GM21723 (cell line): ENCODE measurements around the gene CLASP2.

Experiments used
- ATAC-seq: cut with Tn5 transposase; IDR thresholded peaks from one replicate; pipeline ENCODE4 v1.9.1; 2021; ENCODE audit warnings: mild to moderate bottlenecking, moderate library complexity; ENCODE audit not compliant: unreplicated experiment

CLASP2 gene

GRCh38 chr3:33639889-33640288, 78.2 kb downstream of the CLASP2 start:
- peak; percentile 55 for ATAC-seq

- ATAC-seq, result no peak
Observed at GRCh38 chr3:33637482-33637881, 80.6 kb downstream of the CLASP2 start.

- no peak for ATAC-seq
Observed at GRCh38 chr3:33636125-33636850, 81.8 kb downstream of the CLASP2 start.

DNA sequence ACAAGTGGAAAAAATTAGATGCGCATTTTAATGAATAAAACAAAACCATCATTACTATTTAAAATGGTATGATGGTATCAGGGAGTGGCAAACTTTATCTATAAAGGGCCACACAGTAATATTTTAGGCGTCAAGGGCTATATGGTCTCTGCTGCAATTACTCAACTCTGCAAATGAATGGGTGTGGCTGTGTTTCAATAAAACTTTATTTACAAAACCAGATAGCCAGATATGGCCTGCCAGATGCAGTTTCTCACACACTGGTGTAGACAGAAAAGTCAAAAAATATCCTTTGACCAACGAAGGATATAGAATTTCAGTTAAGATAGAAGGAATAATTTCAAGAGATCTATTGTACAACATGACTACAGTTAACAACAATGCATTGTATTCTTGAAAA, 83.8 kb downstream of the CLASP2 start:
- ATAC-seq, result no peak

DNA sequence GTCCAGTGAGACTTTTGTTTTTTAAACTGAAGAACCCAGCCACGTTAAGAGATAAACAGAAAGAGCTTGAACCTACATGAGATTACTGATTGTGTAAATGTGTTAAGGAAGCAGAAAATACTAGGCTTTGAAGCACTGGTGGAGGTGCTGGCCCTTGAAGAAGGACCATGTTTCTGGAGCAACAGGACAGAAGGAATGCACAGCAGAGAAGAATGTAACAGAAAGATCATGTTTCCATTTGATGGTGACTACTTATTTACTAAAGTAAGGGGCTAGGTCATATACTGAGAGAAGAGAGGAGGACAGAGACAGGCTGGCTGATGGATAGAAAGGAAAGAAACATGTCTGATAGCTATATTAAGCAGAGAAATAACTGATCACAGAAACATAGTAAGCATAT, 88.8 kb downstream of the CLASP2 start:
- ATAC-seq, result no peak

- no peak for ATAC-seq
Observed at GRCh38 chr3:33624756-33625155, 93.3 kb downstream of the CLASP2 start.

DNA sequence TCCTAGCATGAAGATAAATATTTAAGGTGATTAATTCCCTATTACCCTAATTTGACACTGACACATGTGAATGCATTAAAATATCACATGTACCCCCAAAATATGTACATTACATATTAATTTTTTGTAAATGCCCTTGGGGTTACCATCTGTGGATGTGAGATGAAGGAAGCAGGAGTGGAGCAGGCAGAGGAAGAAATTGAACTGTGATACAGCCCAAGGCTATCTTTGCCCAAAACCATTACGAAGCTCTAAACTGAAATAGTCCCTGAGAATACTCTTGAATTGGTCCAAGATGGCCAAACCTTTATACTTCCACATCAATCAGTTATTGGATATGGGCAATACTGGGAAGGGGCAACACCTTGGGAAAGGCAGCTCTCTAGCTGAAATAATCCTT, 105.0 kb downstream of the CLASP2 start:
- no peak for ATAC-seq

GRCh38 chr3:33612607-33613006, 105.4 kb downstream of the CLASP2 start:
- no peak for ATAC-seq

DNA sequence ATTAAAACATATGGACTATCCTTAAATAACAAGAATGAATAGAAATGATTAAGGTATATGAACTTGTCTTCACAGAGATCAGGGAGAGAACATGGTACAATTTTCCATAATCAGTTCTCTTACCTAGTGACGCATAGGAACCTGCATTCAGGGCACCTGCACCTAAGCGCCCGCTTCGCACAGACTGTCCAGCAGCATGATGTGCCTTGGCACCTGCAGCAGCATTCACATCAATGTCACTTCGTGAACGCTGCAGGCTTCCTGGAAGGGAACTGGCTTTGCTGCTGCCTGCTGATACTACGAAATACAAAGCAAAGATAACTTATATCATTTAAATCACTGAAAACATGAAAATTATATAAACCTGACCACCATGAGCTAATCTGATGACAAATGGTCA, 115.2 kb downstream of the CLASP2 start:
- no peak for ATAC-seq

DNA sequence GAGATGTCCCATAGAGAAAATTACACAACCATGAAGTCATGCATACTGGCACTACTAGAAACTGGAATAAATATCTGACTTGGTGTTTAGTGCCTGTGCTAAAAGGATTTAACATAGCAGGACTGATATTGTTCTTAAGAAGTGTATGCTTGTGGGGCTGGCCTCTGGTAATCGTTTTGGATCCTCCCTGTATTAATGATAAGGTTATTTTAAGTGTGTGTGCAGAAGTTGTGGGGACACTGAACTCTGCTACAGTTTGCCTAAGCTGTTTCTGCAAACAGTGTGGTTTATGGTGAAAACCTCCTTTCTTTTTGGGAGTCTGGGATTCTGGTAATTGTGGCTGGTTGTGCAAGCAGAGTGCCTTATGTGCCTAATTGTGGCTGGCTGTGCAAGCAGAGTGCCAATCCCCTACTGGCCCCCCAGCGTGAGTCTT, 120.8 kb downstream of the CLASP2 start:
- no peak for ATAC-seq

GRCh38 chr3:33592999-33593398, 125.1 kb downstream of the CLASP2 start:
- ATAC-seq, result no peak

DNA sequence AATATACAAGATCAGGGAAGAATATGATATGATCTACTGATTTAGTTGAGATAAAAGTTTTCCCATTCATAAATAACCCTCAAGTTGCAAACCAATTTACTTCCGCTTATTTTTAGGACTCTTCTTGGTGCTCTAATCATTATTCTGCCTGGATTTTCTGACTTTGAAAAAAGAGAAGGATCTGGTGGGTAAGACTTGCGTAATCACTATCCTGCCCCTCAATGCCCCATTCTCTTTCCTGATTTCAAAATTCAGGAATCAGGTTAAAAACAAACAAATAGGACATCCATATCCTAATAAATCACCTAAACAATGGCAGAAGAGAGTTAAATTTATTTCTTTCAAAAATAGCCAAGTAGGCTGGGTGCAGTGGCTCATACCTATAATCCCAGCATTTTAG, 127.5 kb downstream of the CLASP2 start:
- ATAC-seq, result no peak

GRCh38 chr3:33586402-33586801, 131.7 kb downstream of the CLASP2 start:
- no peak for ATAC-seq

DNA sequence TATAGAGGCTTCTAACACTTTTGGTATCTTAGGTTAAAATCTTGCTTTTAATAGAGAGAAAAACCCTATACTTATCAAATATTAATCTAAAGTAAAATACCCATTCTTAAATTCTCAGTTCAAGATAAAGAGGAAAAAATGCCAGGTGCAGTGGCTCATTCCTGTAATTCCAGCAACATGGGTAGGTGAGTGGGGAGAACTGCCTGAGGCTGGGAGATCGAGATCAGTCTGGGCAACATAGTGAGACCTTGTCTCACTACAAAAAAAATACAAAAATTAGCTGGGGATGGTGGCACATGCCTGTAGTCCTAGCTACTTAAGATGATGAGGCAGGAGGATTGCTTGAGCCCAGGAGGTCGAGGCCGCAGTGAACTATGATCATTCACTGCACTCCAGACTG, 135.8 kb downstream of the CLASP2 start:
- ATAC-seq, result no peak

DNA sequence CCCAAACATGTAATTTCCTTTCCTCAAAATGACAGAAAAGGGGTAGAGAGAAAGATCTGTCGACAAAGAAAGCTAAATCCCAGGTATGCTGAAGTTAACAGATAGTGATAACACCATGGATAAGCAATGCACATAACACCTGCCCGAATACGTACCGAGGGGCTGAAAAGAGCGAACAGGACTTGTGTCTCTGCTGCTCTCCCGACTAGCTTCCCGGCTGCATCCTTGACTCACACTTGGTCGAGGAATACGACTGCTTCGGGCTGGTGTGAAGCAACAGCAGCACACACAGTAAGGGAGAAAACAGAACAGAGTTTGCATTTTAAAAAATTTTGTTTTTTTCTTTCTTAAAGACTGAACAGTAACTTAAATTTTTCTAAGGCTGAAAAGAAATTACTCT, 136.4 kb downstream of the CLASP2 start:
- ATAC-seq, result no peak

DNA sequence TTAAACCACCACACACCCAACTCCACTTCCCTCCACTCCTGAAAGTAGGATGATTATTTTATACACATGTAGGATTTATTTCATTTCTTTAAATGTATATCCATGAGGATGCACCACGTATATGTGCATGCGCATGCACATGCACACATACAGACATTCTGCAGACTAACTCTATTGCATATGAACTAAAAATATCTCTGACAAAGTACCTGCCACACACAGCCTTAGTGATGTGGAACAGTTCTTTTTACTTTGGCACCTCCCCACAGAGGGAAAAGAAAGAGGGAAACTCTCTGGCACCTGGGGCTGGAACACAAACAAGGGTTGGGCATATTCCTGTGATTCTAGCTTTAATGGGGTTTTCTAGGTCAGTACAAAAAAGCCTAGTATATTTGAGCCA, 138.2 kb downstream of the CLASP2 start:
- ATAC-seq, result no peak

DNA sequence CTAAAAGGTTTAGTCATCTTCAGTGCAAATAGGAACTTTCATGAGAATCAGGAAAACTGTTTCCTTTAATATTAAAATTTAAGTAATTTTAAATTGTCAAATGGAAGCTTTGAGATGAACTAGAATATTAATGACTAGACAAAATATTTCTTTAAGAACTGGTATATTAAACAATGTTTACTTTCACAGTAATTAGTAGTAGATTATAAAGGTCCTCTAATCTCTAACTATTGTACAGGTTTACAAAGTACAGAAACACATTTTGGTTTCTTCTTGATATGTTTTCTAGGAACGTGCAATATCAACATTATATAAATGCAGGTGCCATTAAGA, 138.9 kb downstream of the CLASP2 start:
- ATAC-seq, result no peak

GRCh38 chr3:33578325-33579177, 139.5 kb downstream of the CLASP2 start:
- no peak for ATAC-seq

DNA sequence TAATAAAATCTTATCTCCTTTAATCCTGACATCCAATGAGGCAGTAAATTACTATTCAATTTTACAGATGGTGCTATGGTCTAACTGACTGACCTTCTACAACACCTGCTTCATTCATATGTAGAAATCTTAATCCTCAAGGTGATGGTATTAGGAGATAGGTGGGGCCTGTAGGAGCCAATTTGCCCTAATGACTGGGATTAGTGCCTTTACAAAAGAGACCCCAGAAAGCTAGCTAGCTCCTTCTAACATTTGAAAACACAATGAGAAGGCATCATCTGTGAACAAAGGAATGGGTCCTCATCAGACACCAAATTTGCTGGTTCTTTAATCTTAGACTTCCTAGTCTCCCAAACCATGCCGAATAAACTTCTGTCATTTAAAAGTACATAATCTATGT, 140.5 kb downstream of the CLASP2 start:
- no peak for ATAC-seq

DNA sequence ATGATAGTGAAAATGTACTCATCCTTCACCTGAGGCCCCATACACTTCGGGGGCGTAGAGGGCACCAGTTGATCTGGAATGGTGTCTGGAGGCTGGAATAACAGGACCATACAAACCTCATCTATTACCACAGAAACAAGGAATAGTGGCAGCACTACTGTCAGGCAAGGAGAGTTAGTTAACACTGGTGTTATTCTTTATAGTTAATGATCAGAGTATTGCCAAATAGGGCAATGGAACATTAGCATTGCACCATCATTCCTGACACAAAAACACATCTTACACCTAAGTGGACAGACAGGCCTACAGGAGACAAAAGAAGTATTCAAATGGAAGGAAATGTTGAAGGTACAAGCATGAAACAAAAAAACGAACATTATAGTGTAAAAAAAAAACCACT, 140.9 kb downstream of the CLASP2 start:
- ATAC-seq, result no peak

- no peak for ATAC-seq
Observed at GRCh38 chr3:33575311-33575710, 142.7 kb downstream of the CLASP2 start.

- no peak for ATAC-seq
Observed at GRCh38 chr3:33557829-33558228, 160.2 kb downstream of the CLASP2 start.
